Sciatic nerve (tissue), 2 donors: ENCODE data around the gene ZNF652. TPM values are rescaled to one million over a fixed set of nuclear protein-coding genes. Genes with fewer than 3 reads are reported as not detected.
"Not testable (repeated sequence)": the region's sequence is repeated elsewhere in the genome, so short reads cannot be mapped to it uniquely, and the experiment has no call there.

ENCODE experiments used
- ATAC-seq: fragments of 200-7000 bp; cut with Tn5 transposase; one replicate; pipeline ENCODE4 v1.9.1; 2020; ENCODE audit warnings: mild to moderate bottlenecking, moderate library complexity
- DNase-seq: peaks from one replicate; pipeline ENCODE4 v3.0.0-alpha.2; 2020; ENCODE audit warnings: low spot score
- intact Hi-C: fragments of 100-400 bp; cut with DNase I; formaldehyde crosslinking; loops from one replicate; pipeline ENCODE4 v1.14.2; 2022
- total RNA-seq: library from RNA; stranded (reverse); fragmentation: NEBNext Ultra II Directional; extraction: Animal tissue kit (Norgen Biotek cat#: 25700); gene quantifications from one replicate; pipeline ENCODE4 v1.2.1, GENCODE V29; 2021
- donor health status: DM: no; HTN: no; CAD: no.
- donor health status: DM: no; HTN: no; CAD: no.

ZNF652 gene
- total RNA-seq, 1 donor from 2014 or later: 60.9 TPM

DNA sequence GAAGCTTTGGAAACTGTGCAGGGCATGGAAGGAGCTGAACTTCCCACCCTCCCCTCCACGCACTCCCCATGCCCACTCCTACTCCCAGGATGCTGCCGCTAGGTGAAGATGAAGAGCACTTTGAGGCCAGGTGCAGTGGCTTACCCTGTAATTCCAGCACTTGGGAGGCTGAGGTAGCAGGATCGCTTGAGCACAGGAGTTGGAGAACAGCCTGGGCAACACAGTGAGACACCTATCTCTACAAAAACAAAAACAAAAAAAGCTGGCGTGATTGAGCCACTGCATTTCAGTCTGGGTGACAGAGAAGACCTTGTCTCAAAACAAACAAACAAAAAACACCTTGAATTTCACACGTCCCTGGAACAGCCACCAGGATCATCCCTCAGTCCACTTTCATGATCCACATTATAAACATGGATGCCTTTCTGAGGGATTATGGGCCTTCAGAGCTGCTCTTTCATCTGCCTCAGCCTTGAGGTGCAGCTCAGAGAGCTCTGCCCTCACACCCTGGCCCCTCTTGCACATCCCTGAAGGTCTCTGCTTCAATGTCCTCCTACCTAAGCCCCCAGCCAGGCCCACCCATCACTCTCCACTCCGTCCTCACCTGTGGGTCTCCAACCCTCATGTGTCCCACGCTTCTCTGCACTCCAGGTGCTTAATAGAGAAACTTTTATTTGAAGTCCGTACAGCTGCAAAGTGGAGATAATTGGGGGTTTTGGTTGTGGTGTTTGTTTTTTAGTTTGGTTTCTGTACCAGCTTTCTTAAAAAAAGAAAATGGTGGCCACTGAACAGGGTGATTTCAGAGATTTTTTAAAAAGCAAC is 26.9 kb upstream of the ZNF652 start:
- ATAC-seq (no peak), DNase-seq (no peak)
- intact Hi-C loops: loop anchor here (10.0 kb wide), 1 partner anchor 184 kb away; no protein-coding TSS in a partner anchor

DNA sequence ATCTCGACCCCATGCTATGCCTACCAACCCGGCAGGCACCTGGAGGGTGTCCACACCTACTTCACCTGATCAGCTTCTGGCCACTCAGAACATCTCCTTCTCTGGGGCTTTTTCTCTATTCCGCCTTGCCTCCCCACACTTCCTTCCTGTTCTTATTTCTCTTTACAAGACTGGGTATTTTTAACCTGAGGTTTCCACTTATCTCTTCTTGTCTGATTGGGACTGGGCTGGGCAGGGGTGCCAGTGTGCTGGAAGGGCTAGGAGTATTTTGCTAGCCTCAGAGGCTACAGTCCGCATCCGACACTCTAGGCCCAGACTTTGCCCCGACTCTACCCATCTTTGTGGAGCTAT is 26.2 kb upstream of the ZNF652 start:
- intact Hi-C loops: loop anchor here (10.0 kb wide), 1 partner anchor 183 kb away; no protein-coding TSS in a partner anchor
- ATAC-seq: no peak

DNA sequence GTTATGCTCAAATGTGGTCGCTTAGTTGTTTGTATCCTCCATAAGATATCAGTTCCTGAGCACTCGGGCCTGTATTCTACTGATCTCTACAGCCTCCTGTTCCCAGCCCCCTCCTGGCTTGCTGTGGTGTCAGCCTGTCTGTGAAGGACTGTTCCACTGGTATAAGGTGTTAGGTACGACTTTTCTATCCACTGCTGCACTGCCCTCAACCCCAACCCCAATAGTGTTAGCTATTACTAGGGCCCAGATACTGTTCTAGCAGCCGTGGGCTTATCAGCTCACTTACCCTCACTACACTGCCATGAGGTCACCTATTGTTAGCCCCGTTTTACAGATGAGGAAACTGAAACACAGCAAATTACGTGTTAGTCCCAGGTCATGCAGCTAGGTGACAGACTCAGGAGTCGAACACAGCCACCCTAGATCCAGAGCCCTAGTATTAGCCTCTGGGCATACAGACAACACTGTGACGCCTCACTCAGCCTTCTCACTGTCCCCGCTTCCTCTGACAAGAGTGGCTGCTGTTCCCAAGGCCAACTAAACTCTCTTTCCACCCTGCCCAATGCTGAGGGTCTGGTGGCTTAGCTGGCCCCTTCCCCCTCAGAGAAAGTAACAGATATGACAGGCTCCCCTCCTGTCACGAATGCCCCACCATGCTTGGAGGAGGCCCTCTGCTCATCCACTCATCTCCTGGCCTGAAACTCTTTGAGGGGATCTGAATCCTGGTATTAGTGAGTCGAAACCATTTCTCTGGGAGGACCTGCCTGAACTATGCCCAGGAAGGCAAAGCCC is 25.6 kb upstream of the ZNF652 start:
- no peak for DNase-seq
- no peak for ATAC-seq
- intact Hi-C loops: loop anchor here (10.0 kb wide), 1 partner anchor 183 kb away; no protein-coding TSS in a partner anchor

More for the DNA sequence above, 26.2 kb upstream of the ZNF652 start:
- DNase-seq: no peak

DNA sequence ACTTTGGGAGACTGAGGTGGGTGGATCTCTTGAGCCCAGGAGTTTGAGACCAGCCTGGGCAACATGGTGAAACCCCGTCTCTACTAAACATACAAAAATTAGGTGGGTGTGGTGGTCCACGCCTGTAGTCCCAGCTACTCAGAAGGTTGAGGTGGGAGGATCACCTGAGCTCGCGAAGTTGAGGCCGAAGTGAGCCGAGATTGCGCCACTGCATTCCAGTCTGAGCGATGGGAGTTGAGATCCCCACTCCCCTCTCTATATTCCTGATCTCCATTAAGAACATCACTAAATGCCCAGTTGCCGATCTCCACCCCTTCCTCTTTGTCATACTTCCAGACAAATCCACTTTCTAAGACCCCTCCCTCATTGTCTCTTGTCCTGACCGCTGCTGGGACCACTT is 24.3 kb upstream of the ZNF652 start:
- intact Hi-C loops: loop anchor here (10.0 kb wide), 1 partner anchor 182 kb away; no protein-coding TSS in a partner anchor
- ATAC-seq (no peak), DNase-seq (no peak)

DNA sequence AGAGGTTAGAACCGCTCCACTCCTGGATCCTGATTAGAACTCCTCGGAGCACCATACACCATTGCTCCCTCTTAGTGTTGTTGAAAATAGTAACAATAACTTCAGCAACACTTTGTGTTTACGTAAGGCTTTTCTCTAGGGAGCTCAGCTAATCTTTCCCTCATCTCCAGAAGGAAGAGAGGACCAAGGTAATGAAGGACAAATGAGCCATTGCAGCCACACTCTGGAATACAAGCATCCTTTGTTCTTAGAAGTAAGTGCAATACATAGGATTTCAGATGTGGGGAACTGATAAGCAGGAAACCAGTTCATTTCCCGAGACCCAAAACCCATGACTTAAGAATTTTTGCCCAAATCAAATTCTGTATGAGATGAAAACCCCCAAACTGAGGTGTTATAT is 22.9 kb upstream of the ZNF652 start:
- ATAC-seq: no peak
- no peak for DNase-seq

DNA sequence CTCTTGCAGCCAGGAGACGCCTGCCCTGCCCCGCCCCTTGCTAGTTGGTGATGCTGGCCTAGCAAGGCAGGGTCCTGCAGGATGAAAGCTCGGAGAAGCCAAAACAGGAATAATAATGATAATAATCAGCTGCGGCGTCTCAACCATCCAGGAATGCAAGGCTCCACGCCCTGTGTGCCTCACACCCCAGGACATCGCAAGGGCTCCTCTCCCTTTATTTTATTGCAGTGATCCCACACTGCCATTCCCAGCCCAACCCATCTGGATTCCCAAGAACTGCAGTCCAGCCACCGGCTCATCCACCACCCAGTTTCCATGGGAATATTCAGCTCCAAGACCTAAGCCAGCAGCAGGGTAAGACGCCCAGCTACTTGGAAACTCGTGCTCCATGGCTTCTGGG is 21.0 kb upstream of the ZNF652 start:
- intact Hi-C loops: loop anchor here (10.0 kb wide), 1 partner anchor 178 kb away; no protein-coding TSS in a partner anchor
- DNase-seq (no peak), ATAC-seq (no peak)

More for the DNA sequence above, 22.9 kb upstream of the ZNF652 start:
- intact Hi-C loops: loop anchor here (10.0 kb wide), 1 partner anchor 180 kb away; no protein-coding TSS in a partner anchor

DNA sequence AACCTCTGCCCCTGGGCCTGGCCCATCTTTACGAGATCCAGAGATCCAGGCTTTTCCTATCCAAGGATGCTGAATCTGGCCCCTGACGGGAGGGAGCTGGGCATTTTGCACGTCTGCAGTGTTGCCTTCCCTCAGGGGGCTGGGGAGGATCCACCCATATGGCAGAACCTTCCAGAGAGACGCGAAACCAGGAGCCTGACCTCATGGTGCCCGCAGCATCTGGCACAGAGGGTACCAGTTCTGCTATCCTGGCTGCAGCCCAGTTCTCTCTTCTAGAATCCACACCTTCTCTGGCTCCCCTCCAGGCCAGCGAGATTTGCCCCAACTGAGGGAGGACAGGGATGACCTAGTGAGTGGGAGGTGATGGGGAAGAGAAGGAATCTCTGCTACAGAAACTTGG is 20.5 kb upstream of the ZNF652 start:
- ATAC-seq: no peak
- no peak for DNase-seq
- intact Hi-C loops: loop anchor here (10.0 kb wide), 1 partner anchor 178 kb away; no protein-coding TSS in a partner anchor

DNA sequence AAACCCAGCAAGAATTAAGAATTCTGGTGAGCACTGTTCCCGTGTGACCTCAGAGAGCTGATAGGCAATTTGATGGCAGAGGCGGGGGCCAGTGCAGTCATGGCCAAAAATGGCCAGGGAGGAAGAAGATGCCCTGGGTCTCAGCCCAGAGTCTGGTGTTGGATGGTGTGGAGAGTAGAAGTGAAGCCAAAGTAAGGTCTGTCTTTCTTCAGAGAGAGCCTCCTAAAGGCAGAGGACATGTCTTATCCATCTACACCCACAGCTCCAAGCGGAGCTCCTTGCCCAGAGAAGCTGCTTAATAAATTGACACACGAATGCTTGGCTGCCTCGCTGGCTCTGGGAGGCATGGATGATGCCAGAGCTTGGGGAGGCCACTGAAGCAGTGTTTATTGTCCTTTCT is 19.7 kb upstream of the ZNF652 start:
- DNase-seq (no peak), ATAC-seq (no peak)
- intact Hi-C loops: loop anchor here (10.0 kb wide), 1 partner anchor 177 kb away; no protein-coding TSS in a partner anchor

DNA sequence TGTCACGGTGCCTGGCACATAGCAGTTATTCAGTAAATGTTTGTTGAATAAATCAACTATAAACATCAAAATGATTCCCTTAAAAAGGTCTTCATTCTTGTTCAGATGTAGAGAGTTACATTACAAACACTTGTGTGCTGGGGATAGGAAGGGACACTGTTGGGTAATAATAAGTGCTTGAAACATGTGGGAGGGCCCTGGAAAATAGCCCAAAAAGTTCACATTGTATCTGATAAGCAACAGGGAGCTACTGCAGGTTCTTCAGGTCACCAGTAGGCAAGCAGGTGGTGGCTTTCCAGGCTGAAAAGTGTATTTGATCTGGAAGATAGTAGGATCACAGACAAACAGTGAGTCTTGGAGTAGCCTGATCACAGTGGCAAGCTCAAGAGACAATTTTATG is 19.0 kb upstream of the ZNF652 start:
- intact Hi-C loops: loop anchor here (10.0 kb wide), 1 partner anchor 176 kb away; no protein-coding TSS in a partner anchor
- no peak for ATAC-seq
- no peak for DNase-seq

DNA sequence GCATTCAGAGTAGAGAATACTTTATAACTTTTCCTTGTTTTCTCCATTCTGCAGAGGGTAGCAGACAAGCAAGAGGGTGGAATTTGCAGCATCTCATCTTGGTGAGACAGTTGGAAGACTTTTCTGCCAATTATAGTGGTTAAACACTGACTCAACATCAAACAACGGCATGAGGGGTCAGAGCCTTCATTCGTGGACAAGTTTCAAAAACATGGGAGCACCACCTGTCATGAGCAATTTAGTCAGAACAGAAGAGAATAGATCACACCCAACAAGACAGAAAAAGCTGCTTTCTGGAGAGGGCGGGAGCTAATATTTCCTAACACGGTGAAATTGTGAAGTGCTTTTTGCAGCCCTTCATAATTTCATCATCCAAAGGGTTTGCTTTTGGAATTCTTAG is 17.9 kb upstream of the ZNF652 start:
- intact Hi-C loops: loop anchor here (10.0 kb wide), 1 partner anchor 175 kb away; no protein-coding TSS in a partner anchor
- DNase-seq: no peak

DNA sequence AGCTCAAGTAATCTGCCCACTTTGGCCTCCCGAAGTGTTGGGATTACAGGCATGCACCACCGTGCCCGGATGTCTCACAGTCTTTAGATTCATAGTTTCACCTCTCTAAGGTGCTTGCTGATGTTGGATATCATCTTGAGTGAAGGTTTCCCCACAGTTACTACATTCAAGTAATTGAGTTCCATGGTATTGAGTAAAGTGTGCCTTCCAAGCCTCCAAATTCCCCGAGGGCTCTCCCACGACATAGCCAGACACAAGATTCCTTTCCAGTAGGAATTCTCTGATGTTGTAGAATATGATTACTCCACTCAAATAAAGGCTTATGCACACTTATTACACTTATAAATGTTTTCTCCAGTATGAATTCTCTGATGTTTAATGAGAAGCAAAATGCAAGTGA is 16.3 kb upstream of the ZNF652 start:
- DNase-seq (no peak), ATAC-seq (no peak)
- intact Hi-C loops: no loop called here

More for the DNA sequence above, 17.9 kb upstream of the ZNF652 start:
- ATAC-seq: no peak

DNA sequence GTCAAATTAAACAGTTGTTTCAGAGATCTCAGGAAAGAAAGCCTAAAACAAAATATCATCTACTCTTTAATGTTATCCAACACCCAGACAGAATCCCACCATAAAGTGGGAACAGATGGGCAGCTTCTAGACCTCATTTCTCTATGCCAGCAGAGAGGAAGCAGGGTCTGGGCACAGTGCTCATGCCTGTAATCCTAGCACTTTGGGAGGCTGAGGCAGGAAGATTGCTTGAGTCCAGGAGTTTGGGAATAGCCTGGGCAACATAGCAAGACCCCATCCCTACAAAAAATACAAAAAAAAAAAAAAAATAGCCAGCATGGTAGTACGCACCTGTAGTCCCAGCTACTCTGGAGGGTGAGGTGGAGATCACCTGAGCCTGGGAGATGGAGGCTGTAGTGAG is 13.5 kb upstream of the ZNF652 start:
- DNase-seq (no peak), ATAC-seq (no peak)
- intact Hi-C loops: no loop called here

DNA sequence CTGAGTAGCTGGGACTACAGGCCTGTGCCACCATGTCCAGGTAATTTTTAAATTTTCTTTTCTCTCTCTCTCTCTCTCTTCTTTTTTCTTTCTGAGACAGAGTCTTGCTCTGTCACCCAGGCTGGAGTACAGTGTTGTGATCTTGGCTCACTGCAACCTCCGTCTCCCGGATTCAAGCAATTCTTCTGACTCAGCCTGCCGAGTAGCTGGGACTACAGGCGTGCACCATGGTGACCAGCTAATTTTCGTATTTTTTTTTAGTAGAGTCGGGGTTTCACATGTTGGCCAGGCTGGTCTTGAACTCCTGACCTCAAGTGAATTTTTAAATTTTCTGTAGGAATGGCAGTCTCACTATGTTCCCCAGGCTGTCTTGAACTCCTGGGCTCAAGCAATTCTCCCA is 11.1 kb upstream of the ZNF652 start:
- ATAC-seq (no peak), DNase-seq (no peak)
- intact Hi-C loops: no loop called here

DNA sequence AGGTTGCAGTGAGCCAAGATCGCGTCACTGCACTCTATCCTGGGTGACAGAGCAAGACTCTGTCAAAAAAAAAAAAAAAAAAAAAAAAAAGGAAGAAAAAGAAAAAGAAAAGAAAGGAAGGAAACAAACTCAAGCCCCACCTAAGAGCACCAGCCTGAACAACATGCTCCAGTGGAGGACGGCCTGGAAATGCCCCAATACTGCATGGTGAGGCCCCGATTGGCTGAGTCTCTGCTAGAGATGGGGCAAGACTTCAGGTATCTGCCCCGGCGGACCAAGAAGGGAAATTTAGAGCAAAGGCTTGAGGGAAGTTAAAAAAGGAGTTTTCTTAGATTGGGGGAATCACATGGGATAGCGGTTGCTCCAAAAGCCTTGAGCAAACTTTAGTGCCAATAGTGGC is 10.4 kb upstream of the ZNF652 start:
- ATAC-seq: no peak
- DNase-seq: no peak
- intact Hi-C loops: no loop called here

DNA sequence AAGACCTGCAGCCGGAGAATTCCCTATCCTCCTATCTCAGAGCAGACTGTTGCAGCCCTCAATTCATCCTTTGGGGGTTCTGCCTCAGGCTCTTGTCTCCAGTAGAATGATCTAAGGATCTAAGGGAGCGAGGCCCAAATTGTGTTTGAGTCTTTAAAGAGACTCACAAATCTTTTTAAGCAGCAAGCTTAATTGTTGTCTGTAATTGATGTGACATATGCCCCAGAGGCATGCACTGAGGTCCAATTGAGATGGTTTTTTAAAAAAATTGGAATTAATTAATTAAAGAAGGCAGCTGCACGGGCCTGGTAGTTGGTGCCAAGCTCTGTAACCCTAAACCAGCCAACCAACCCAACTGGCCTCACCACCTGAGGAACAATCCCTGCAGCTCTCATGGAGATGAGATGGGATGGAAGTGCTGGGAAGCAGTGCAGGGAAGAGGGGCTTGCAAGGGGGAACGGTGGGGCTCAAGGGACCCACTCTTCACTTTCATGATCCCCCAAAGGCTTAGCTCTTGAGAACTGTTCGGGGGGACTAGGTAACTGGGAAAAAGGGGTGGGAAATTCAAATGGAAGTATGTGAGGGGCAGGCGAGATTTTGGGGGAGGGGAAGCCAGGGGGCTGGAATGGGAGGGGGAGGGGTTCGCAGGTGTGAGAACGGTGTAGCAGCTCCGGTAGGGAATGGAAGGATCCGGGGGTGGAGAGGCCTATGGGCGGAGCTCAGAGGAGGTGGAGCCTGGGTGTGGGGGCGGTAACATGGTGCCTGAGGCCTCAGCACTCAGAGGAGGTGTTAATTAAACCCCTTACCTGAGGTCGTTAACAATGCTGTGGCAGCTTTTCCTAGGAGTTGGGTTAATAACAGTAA is 9.2 kb upstream of the ZNF652 start:
- ATAC-seq: no peak
- no peak for DNase-seq
- intact Hi-C loops: no loop called here

DNA sequence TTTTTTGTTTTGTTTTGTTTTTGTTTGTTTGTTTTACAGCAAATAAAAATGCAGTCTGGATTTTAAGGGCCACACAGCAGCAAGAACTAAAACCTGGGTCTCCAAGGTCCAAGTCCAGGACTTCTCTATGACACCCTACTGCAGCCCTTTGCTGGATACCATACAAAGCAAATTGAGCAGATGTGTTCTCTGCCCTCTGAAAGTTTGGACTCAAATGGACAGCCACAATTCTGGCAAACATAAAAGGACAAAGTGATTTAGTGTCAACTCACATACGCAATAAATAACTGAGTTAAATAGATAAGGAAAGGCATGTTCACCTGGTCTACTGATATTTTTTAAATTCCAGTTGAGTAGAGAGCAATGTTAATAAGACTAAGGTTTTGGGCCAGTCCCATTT is 7.7 kb upstream of the ZNF652 start:
- no peak for DNase-seq
- intact Hi-C loops: no loop called here
- ATAC-seq: no peak

DNA sequence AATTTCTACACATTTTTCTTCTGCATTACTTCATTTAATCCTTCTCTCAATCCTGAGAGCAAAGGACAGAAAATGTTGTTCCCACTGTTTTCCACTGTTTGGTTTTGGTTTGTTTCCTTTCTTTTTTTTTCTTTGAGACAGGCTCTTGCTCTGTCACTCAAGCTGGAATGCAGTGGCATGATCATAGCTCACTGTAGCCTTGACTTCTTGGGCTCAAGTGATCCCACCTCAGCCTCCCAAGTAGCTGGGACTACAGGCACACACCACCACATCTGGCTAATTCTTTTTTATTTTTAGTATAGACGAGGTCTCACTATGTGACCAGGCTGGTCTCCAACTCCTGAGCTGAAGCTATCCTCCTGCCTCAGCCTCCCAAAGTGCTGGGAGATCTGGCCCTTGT is 7.0 kb upstream of the ZNF652 start:
- DNase-seq: no peak
- intact Hi-C loops: no loop called here
- no peak for ATAC-seq

DNA sequence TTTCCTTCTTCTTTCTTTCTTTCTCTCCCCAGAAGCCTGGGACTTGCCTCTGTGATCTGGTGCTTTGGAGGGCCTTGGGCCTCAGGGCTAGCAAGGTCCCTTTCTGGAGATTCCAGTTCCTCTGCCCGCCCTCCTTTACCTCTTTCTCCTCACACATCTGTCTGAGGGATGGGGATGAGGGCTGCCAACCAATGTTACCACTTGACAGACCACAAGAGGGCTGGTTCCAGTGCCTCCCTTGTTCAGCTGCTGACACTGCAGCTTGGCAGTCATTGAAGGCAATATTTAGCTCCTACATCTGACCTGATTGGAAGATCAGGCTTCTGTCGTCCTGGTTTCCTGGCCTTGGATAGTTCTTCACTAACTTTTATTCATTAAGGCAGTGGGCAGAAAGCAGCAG is 3.6 kb upstream of the ZNF652 start:
- intact Hi-C loops: no loop called here
- DNase-seq: no peak
- ATAC-seq: no peak

DNA sequence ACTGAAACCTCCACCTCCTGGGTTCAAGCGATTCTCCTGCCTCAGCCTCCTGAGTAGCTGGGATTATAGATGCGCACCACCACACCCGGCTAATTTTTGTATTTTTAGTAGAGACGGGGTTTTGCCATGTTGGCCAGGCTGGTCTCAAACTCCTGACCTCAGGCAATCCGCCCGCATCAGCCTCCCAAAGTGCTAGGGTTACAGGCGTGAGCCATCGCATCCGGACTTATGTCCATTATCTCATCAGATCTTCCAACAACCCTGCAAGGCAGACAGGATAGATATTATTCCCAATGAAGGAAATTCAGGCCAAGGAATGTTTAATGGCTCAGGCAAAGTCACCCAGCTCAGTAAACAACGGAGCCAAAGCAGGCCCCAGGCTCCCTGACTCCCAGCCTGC is 3.1 kb upstream of the ZNF652 start:
- ATAC-seq, DNase-seq, intact Hi-C loops: not testable (repeated sequence)
